ENCODE results near the gene DDX5.
"Not testable (repeated sequence)": the region's sequence is repeated elsewhere in the genome, so short reads cannot be mapped to it uniquely, and the experiment has no call there.

The DDX5 gene

DNA sequence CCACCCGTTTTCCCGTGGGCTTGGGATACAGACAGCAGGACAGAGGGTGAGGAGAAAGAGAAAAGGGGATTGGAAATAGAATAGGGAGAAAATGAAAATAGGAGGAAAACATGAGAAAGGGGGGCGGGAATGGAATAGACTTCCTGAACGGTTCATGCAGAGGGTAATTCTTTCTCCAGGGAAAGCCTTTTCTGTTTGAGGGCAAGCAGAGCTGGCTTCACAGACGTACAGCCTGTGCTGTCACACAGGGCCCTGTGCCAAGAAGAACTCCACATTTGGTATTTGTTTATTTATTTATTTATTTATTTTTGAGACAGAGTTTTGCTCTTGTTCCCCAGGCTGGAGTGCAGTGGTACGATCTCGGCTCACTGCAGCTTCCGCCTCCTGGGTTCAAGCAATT lies 45.1 kb downstream of the DDX5 start:
- DNase-seq (ENCODE audit: low read depth): no peak
- TF ChIP-seq, protein P1, sequence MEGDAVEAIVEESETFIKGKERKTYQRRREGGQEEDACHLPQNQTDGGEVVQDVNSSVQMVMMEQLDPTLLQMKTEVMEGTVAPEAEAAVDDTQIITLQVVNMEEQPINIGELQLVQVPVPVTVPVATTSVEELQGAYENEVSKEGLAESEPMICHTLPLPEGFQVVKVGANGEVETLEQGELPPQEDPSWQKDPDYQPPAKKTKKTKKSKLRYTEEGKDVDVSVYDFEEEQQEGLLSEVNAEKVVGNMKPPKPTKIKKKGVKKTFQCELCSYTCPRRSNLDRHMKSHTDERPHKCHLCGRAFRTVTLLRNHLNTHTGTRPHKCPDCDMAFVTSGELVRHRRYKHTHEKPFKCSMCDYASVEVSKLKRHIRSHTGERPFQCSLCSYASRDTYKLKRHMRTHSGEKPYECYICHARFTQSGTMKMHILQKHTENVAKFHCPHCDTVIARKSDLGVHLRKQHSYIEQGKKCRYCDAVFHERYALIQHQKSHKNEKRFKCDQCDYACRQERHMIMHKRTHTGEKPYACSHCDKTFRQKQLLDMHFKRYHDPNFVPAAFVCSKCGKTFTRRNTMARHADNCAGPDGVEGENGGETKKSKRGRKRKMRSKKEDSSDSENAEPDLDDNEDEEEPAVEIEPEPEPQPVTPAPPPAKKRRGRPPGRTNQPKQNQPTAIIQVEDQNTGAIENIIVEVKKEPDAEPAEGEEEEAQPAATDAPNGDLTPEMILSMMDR (conservative IDR thresholded peaks at IDR 0.05; ENCODE audit: low read depth, low read length): no peak

DNA sequence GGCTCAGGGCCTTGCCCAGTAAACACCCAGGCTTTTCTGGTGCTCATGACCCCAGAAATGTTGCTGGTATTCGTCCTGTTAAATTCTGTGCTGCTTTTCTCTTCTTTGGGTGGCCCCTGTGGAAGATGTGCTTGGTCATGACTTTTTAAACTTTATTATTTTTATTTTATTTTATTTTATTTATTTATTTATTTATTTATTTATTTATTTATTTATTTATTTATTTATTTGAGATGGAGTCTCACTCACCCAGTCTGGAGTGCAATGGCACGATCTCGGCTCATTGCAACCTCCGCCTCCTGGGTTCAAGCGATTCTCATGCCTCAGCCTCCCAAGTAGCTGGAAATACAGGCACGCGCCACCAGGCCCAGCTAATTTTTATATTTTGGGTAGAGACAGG lies 46.3 kb downstream of the DDX5 start:
- not testable (repeated sequence) for DNase-seq (ENCODE audit: low read depth); H3K4me3 ChIP-seq (ENCODE audit: low read length)

More for the DNA sequence above, 45.1 kb downstream of the DDX5 start:
- no peak overlapping the region for H3K4me3 ChIP-seq (ENCODE audit: low read length)

DNA sequence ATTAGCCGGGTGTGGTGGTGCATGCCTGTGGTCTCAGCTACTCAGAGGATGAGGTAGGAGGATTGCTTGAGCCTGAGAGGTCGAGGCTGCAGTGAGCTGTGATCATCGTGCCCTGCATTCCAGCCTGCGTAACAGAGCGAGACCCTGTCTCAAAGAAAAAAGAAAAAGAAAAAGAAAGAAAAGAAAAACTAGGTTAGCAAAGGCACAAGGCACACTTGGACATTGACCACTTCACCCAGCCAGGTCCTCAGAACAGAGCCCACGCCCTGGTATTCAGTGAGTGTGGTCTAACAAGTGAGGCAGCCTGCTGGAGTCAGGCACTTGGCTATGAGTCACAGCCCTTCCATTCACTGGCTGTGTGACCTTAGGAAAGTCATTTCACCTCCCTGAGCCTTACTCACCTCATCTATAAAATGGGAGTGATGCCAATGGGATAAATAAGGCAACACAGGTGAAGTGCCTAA lies 46.8 kb downstream of the DDX5 start:
- H3K4me3 ChIP-seq (ENCODE audit: low read length): no peak overlapping the region
- TF ChIP-seq, protein P1 (conservative IDR thresholded peaks at IDR 0.05; ENCODE audit: low read depth, low read length): no peak
- DNase-seq (ENCODE audit: low read depth): no peak

DNA sequence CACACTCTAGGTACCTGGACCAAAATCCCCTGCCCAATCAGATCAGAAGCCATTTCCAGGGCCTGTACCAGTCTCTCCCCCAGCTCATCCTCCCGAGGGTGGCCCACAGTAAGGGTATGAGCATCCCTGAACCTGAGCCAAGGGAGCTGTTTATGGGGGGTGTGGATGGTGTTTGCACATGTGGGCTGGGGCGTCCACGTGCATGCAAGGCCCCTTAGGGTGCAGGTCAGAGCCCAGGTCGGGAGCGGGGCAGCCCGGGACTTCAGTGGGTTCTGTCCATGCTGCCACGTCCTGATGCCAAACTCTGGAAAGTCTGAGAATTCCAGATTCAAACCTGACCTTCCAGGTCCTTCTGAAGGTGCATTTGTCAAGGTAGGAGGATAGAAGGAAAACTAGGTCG lies 47.3 kb downstream of the DDX5 start:
- no peak overlapping the region for H3K4me3 ChIP-seq (ENCODE audit: low read length)
- TF ChIP-seq, protein P1 (conservative IDR thresholded peaks at IDR 0.05; ENCODE audit: low read depth, low read length): no peak
- no peak for DNase-seq (ENCODE audit: low read depth)

DNA sequence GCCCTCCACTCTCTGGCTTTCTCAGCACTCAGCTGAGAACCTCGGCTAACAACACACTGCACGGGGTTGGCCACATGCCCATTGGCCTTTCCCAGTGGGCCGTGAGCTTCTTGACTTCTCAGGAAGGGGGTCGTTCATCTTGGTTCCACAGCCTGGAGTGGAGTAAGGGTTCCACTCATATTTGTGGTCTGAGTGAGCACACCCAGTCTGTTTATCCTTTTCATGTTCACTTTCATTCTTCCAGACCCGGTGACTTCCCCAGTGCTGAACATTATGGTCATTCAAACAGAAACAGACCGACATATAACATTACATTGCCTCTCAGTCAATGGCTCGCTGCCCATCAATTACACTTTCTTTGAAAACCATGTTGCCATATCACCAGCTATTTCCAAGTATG lies 48.9 kb downstream of the DDX5 start:
- no peak overlapping the region for H3K4me3 ChIP-seq (ENCODE audit: low read length)
- no peak for DNase-seq (ENCODE audit: low read depth)
- TF ChIP-seq, protein P1 (conservative IDR thresholded peaks at IDR 0.05; ENCODE audit: low read depth, low read length): no peak

DNA sequence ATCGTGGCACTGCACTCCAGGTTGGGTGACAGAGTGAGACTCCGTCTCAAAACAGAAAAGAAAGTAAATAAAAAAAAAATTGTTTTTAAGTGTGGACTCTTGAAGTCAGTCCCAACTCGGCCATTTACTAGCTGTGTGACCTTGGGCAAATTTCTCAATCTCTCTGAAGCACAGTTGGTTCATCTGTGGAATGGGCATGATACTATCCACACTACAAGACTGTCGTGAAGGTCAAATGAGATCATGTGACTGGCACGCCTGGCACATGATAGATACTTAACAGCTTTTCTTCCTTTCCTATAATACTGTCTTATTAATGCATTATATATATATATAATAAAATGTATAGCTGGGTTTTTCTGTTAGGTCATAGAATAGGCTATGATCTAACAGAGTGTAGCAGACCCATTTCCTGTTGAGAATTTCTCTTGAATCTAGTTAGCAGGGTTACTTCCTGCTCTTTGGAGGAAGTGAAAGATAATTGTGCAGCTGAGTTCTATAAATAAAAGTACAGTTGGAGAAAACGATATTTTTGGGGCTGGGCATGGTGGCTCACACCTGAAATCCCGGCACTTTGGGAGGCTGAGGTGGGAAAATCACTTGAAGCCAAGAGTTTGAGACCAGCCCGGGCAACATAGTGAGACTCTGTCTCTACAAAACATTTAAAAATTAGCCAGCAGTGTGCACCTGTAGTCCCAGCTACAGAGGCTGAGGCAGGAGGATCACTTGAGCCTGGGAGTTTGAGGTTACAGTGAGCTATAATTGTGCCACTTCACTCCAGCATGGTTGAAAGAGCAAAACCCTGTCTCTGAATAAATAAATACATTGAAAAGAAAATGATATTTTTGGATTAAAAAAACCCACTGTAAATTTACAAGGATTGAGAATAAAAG lies 49.9 kb downstream of the DDX5 start:
- H3K4me3 ChIP-seq (ENCODE audit: low read length): no peak overlapping the region
- no peak for DNase-seq (ENCODE audit: low read depth)
- TF ChIP-seq, protein P1 (conservative IDR thresholded peaks at IDR 0.05; ENCODE audit: low read depth, low read length): no peak

DNA sequence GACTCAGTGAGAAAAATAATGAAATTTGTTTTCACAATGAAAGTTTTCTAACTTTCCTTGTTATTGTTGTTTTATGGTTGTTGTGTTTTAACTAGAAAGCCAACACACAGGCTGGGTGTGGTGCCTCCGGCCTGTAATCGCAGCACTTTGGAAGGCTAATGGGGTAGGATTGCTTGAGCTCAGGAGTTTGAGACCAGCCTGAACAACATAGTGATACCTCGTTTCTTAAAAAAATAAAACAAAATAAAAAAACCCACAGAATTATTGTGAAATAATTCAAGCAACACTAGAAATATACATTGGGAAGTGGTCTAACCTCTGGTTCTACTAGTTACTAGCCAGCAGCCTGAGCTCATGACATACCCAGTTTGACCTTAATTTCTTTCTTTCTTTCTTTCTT lies 56.5 kb downstream of the DDX5 start:
- no peak overlapping the region for H3K4me3 ChIP-seq (ENCODE audit: low read length)
- TF ChIP-seq, protein P1 (conservative IDR thresholded peaks at IDR 0.05; ENCODE audit: low read depth, low read length): no peak

More for the DNA sequence above, 56.5 kb downstream of the DDX5 start:
- no peak for DNase-seq (ENCODE audit: low read depth)
